Heart left ventricle (tissue), 13 donors: ENCODE measurements around the gene NUAK2.

Source experiments
- POLR2A ChIP-seq, 2 donors: fragments of 450-650 bp; IDR thresholded peaks; one replicate each; pipeline ENCODE4 v1.6.1; 2017; ENCODE audit warnings: antibody characterized with exemption in 2 of 2, mild to moderate bottlenecking in 2 of 2, moderate library complexity in 2 of 2
- TF ChIP-seq, protein P1 (sequence below), 12 donors: fragments of 200-600 bp; sonication (generic) in 4 of 12; IDR thresholded peaks; one replicate each; pipeline versions ENCODE4 v1.5.0 to v1.8.0; 2018 to 2022; ENCODE audit warnings: antibody characterized with exemption in 12 of 12, mild to moderate bottlenecking in 5 of 12
- donor health status: ischemic (EF 13 %, LVEDD 7.1; RV severe dilation, severe dysfunction).
- donor health status: DM: no; HTN: yes; CAD: no.
- donor health status: DM: no; HTN: no; CAD: no.
- donor health status: ischemic (EF 25% LVEDD 6.9; RV normal size, moderate dysfunction).
- donor health status: ischemic (EF 25% LVEDD 5.7; RV mildly dilated, moderate dysfunction).
- donor health status: ischemic (EF 35%, LVEDD 5.7; RV mildly dilated, moderate dysfunction).
- donor health status: nonischemic (EF 11% LVEDD 7.7; RV severe dilation, severe dysfunction).
- donor health status: DM: yes; HTN: yes; CAD: no.
- donor health status: PGD.
- donor health status: ischemic (EF 29% LVEDD 5.4; RV normal size, mild dysfunction).
- donor health status: nonischemic (EF 23%, LVEDD 6.1; RV moderate dilation, normal function).

GRCh38 chr1:205357567-205357966 is 36.0 kb upstream of the NUAK2 start:
- TF ChIP-seq, protein P1, sequence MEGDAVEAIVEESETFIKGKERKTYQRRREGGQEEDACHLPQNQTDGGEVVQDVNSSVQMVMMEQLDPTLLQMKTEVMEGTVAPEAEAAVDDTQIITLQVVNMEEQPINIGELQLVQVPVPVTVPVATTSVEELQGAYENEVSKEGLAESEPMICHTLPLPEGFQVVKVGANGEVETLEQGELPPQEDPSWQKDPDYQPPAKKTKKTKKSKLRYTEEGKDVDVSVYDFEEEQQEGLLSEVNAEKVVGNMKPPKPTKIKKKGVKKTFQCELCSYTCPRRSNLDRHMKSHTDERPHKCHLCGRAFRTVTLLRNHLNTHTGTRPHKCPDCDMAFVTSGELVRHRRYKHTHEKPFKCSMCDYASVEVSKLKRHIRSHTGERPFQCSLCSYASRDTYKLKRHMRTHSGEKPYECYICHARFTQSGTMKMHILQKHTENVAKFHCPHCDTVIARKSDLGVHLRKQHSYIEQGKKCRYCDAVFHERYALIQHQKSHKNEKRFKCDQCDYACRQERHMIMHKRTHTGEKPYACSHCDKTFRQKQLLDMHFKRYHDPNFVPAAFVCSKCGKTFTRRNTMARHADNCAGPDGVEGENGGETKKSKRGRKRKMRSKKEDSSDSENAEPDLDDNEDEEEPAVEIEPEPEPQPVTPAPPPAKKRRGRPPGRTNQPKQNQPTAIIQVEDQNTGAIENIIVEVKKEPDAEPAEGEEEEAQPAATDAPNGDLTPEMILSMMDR (IDR thresholded peaks at IDR 0.05), result no peak
- no peak for TF ChIP-seq POLR2A (IDR thresholded peaks at IDR 0.05)
